ENCODE results near the gene PHLDA1. TPM values are rescaled to one million over a fixed set of nuclear protein-coding genes. Genes with fewer than 3 reads are reported as not detected.

PHLDA1 gene
- total and polyA plus RNA-seq, 9 of the 15 experiments (the other 6 are each of a cell fraction or from before 2014, with no cell fraction given): 0.15 to 2.9 (median 0.54) TPM

GRCh38 chr12:75977952-75978671 lies 53.5 kb downstream of the PHLDA1 start:
- 0 out of 2 replicates have a peak overlapping the region, but pooled peaks have one; percentile 1 for H2AFZ ChIP-seq (ENCODE audit: low read depth, low read length)
- no peaks in the 10 kb centered on the region for H3K9me1 ChIP-seq (ENCODE audit: control insufficient read depth, insufficient read depth, low read length)
- ChIA-PET POLR2A (interaction anchor here (0.7 to 1.1 kb wide), 2 partner anchors 57 to 58 kb away, joined by 3 read pairs; no protein-coding TSS in a partner anchor), CTCF (ENCODE audit: low intra/inter-chr PET ratio) (no interaction called here)
- H3K4me2 ChIP-seq (ENCODE audit: insufficient read depth, low read length): no peak overlapping the region
- peaks cover 0 to 3% of the 10 kb centered on the region in 2 experiments; a peak in 1 of 5 replicates for H3K27me3 ChIP-seq (ENCODE audit: control insufficient read depth in 2 of 2, insufficient read depth in 2 of 2, low read length in 2 of 2)
- no peaks in the 10 kb centered on the region for H3K79me2 ChIP-seq (ENCODE audit: control insufficient read depth, insufficient read depth, low read length)
- DNase-seq (ENCODE audit: extremely low read depth in 1 of 4, low spot score in 3 of 4) (peak; percentile 42 to 82 (median 52)), FAIRE-seq (peak; percentile 94), ATAC-seq (peak; percentile 89)
- H3K9ac ChIP-seq (ENCODE audit: insufficient read depth in 1 of 2, low read depth in 2 of 2, low read length in 2 of 2): no peak overlapping the region
- 23% methylated on average over 5 of the region's 5 CpGs for WGBS (ENCODE audit: insufficient coverage, low coverage, missing lambda C conversion rate)
- no peak overlapping the region for H3K4me3 ChIP-seq
- intact Hi-C loops (cut with micrococcal nuclease): no loop called here
- peak overlapping the region; percentile 58; the same call in 2 of the 3 replicates for H3K27ac ChIP-seq (ENCODE audit: extremely low read depth, low read depth, low read length)
- H3K9me3 ChIP-seq (replicated peaks; ENCODE audit: control insufficient read depth, insufficient read depth, low read depth, low read length): no peaks in the 10 kb centered on the region
- peaks cover 0 to 15% of the 10 kb centered on the region in 2 experiments; a peak in 3 of 5 replicates for H3K4me1 ChIP-seq (replicated peaks in 1 of 2; ENCODE audit: control insufficient read depth in 2 of 2, insufficient read depth in 2 of 2, low read length in 2 of 2)
- BruUV-seq (replicated peaks): no TSS peak
- in situ Hi-C loops (cut with MboI): no loop called here
- H4K20me1 ChIP-seq (replicated peaks; ENCODE audit: control insufficient read depth, insufficient read depth, low read length): no peaks in the 10 kb centered on the region
- no peaks in the 10 kb centered on the region for H3K36me3 ChIP-seq (ENCODE audit: control insufficient read depth, insufficient read depth, low read length)
- no peak for TF ChIP-seq CSDE1 (IDR thresholded peaks at IDR 0.05)
- no peak for TF ChIP-seq RUNX1 (IDR thresholded peaks at IDR 0.05; ENCODE audit: low read depth)
- peak; percentile 38; the same call in 1 of the 2 replicates for TF ChIP-seq REST (IDR thresholded peaks at IDR 0.05; ENCODE audit: borderline replicate concordance)
- no peak for TF ChIP-seq REST (CRISPR knock-in tag; IDR thresholded peaks at IDR 0.05; ENCODE audit: low read depth)

All from K562 (cell line).